ENCODE measurements around the gene MBD3L4. TPM values are rescaled to one million over a fixed set of nuclear protein-coding genes. Genes with fewer than 3 reads are reported as not detected.
"Not testable (repeated sequence)": the region's sequence is repeated elsewhere in the genome, so short reads cannot be mapped to it uniquely, and the experiment has no call there.

MBD3L4 gene
- total RNA-seq, 1 donor from 2014 or later = not detected

DNA sequence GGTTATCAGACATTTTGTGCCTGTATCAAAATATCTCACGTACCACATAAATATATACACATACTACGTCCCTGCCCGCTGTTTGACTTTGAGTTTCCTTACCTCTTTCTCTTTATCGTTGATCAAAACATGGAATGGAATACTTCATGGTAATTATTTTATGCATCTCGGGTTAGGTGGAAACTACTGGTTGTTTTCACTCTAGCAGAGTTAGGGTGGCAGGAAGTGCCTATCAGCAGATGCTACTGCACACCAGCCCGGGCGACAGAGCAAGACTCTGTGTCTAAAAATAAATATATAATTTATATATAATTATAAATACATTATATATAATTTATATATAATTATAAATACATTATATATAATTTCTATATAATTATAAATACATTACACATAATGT is 12.9 kb upstream of the MBD3L4 start:
- DNase-seq (ENCODE audit: low spot score); intact Hi-C loops (cut with DNase I): not testable (repeated sequence)

DNA sequence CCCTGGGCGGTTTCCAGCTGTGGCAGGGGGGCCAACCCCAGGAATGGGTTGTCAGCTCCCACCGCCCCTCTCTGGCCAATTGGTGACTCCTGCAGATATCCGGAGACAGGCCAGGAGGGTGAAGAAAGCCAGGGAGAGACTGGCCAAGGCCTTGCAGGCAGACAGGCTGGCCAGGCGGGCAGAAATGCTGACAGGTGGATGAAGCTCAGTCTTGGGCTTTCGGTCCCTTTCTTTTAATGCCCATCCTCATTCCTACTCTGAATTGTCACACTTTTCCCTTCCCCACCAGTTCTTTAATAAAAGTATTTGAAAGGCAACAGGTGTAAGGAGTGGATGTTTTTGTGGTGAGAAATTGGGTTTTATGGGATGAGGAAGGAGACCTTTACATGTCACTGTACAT is 11.4 kb upstream of the MBD3L4 start:
- intact Hi-C loops (cut with DNase I) = not testable (repeated sequence)
- peak; percentile 19 for DNase-seq (ENCODE audit: low spot score)

DNA sequence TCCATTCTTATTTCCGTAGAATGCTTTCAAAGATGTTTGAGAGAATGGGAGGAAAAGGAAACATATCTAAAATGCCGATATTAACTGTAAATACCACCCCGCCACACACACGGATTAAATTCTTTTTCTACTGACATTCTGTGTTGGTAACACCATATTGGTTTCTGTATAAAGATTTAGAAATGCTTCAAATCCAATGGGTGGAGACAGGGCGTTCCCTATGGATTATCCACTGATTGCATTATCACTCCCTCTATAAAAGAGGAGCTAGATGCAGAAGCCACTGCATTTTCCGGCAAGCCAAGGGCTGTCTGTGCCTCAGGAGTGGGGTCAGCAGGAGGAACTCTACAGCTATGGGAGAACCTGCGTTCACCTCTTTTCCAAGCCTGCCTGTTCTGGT is 9.0 kb upstream of the MBD3L4 start, which contains the start of gene MBD3L2:
TSS of gene MBD3L2 (plus strand) at position 301 of the 400 bp plus-strand sequence. CDS start at position 354, 53 bp downstream.
- intact Hi-C loops (cut with DNase I); DNase-seq (ENCODE audit: low spot score): not testable (repeated sequence)

DNA sequence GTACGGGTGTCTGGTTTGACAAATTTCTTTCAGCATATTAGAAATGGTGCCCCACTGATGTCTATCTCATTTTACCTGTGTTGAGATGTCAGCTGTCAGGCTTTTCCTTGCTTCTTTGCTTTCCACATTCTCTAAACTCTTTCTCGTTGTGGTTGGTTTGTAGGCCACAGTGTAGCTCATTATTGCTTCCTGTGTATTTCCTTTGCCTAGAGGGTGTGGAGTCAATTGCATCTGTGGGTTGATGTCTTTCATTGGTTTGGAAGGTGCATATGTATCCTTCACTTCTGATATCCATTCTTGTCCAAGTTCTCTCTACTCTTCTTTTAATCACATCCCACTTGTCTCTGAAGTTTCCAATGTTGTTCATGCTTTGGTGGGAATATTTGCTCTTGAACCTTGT is 1.6 kb upstream of the MBD3L4 start:
- intact Hi-C loops (cut with DNase I); DNase-seq (ENCODE audit: low spot score): not testable (repeated sequence)

DNA sequence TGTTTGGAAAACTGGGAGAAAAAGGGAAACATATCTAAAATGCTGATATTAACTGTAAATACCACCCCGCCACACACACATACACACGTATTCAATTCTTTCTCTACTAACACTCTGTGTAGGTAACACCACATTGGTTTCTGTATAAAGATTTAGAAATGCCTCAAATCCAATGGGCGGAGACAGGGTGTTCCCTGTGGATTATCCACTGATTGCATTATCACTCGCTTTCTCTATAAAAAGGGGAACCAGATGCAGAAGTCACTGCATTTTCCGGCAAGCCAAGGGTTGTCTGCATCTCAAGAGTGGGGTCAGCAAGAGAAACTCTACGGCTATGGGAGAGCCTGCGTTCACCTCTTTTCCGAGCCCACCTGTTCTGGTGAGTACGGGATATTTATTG is 9.7 kb downstream of the MBD3L4 start, which contains the start of gene MBD3L5:
TSS of gene MBD3L5 (plus strand) at position 301 of the 400 bp plus-strand sequence. CDS start at position 335, 34 bp downstream.
- DNase-seq (ENCODE audit: low spot score); intact Hi-C loops (cut with DNase I): not testable (repeated sequence)

DNA sequence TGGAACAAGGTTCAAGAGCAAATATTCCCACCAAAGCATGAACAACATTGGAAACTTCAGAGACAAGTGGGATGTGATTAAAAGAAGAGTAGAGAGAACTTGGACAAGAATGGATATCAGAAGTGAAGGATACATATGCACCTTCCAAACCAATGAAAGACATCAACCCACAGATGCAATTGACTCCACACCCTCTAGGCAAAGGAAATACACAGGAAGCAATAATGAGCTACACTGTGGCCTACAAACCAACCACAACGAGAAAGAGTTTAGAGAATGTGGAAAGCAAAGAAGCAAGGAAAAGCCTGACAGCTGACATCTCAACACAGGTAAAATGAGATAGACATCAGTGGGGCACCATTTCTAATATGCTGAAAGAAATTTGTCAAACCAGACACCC is 11.2 kb downstream of the MBD3L4 start:
- intact Hi-C loops (cut with DNase I); DNase-seq (ENCODE audit: low spot score): not testable (repeated sequence)

DNA sequence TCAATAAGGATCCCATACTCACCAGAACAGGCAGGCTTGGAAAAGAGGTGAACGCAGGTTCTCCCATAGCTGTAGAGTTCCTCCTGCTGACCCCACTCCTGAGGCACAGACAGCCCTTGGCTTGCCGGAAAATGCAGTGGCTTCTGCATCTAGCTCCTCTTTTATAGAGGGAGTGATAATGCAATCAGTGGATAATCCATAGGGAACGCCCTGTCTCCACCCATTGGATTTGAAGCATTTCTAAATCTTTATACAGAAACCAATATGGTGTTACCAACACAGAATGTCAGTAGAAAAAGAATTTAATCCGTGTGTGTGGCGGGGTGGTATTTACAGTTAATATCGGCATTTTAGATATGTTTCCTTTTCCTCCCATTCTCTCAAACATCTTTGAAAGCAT is 18.6 kb downstream of the MBD3L4 start, which contains the start of gene MBD3L2B:
TSS of gene MBD3L2B (minus strand) at position 101 of the 400 bp plus-strand sequence. CDS start at position 67, 34 bp downstream.
- intact Hi-C loops (cut with DNase I); DNase-seq (ENCODE audit: low spot score): not testable (repeated sequence)

DNA sequence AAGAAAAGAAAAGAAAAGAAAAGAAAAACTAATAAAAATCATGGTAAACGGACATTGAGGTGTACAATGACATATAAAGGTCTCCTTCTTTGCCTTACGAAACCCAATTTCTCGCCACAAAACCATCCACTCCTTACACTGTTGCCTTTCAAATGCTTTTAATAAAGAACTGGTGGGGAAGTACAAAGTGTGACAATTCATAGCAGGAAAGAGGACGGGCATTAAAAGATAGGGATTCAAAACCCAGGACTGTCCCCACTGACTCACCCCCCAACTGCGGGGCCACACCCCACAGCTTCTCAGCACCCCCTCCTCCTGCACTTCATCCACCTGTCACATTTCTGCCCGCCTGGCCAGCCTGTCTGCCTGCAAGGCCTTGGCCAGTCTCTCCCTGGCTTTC is 21.2 kb downstream of the MBD3L4 start:
- intact Hi-C loops (cut with DNase I) = no loop called here
- DNase-seq (ENCODE audit: low spot score) = no peak

DNA sequence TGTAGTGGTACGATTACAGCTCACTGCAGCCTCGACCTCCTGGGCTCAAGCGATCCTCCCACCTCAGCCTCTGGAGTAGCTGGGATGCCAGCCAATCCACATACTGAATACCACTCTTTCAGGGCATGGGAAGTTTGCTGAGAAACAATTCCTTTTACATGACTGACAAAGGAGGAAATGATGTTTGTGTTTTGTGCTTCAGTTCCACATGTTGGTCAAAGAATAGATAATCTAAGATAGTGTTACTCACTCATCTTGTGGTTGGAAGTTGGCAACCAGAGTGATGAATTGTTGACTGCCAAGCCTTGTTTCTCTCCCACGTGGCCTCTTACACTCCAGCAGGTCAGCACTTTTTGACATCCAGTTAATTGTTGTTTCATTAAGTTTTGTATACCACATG is 26.3 kb downstream of the MBD3L4 start:
- no peak for DNase-seq (ENCODE audit: low spot score)
- intact Hi-C loops (cut with DNase I) = no loop called here

DNA sequence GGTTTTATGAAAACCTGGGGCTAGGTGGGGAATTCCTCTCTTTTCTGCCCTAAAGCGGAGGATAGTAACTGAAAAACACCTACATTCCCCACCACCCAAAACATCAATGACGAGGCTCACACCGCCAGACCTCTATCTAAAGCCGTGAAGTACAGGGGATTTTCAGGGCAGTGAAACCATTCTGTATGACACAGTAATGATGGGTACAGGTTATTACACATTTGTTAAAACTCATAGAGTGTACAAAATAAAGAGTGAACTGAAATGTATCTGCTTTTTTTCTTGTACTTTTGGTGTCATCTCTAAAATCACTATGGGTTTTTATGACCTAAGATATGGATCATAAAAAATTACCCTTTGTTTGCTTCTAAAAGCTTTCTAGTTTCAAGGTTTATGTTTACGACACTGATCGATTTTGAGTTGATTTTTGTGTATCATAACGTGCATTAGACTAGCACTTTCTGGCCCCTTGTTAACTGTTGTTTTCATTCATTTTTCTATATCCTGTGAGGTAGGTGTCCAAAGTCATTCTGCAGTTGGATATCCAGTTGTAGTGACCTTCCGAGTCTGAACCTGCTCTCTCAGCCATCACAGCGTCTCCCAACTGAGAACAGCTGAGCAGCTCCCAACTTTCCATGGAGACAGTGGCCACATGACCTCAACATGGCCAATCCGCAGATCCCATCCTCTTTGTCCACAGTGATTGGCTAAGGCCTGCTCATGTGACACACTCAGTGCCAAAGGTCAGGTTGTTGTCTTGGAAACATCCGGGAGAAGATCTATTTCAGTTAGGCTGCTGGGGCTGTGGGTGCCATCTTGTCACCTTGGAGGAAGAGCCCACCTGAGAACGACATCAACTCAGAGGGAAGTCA is 29.0 kb downstream of the MBD3L4 start:
- no peak for DNase-seq (ENCODE audit: low spot score)
- intact Hi-C loops (cut with DNase I) = no loop called here

DNA sequence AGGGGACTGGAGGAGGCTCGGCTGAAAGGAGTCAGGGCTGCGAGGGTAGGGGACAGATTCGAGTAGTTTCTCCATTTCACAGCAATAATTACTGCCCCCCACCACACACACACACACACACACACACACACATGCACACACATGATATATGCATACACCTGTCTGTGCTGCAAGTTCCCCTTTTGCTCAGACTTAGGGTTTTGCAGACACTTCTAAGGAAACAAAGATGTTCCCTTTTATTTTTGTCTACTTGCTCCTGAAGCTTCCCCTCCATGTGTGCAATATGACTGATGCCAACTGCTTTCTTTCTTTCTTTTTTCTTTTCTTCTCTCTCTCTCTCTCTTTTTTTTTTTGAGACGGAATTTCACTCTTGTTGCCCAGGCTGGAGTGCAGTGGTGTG is 32.1 kb downstream of the MBD3L4 start:
- intact Hi-C loops (cut with DNase I) = no loop called here
- DNase-seq (ENCODE audit: low spot score) = no peak

DNA sequence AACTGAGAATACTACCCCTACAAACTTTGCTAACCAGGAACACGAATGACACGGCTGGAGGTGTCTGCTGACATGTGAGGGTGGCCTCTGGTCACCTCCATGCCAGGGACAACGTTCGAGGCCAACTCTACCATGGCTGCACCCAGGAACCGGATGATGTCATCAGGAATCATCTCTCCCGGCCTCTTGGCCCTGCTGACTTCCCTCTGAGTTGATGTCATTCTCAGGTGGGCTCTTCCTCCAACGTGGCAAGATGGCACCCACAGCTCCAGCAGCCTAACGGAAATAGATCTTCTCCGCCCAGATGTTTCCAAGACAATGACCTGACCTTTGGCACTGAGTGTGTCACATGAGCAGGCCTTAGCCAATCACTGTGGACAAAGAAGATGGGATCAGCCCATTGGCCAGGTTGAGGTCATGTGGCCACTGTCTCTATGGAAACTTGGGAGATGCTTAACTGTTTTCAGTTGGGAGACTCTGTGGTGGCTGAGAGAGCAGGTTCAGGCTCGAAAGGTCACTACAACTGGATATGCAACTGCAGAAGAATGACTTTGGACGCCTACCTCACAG is 33.8 kb downstream of the MBD3L4 start:
- DNase-seq (ENCODE audit: low spot score) = no peak
- intact Hi-C loops (cut with DNase I) = no loop called here

DNA sequence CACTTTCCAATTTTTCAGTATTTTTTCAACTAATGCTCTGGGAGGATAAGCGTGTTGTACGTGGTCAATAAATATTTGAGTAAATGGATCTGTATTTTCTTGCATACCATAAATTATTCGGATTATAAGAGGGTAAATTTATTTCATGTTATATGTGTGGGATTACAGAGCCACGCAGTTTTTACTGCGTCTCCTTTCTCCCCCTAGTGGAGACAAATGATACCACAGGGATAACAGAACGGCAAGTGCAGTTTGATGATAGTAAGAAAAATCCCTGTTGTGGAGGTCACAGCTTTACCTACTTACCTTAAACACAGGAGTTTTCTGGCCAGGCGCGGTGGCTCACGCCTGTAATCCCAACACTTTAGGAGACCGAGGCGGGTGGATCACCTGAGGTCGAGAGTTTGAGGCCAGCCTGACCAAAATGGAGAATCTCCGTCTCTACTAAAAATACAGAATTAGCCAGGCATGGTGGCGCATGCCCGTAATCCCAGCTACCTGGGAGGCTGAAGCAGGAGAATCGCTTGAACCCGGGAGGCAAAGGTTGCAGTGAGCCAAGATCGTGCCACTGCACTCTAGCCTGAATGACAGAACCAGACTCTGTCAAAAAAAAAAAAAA is 35.6 kb downstream of the MBD3L4 start:
- intact Hi-C loops (cut with DNase I) = no loop called here
- no peak for DNase-seq (ENCODE audit: low spot score)

DNA sequence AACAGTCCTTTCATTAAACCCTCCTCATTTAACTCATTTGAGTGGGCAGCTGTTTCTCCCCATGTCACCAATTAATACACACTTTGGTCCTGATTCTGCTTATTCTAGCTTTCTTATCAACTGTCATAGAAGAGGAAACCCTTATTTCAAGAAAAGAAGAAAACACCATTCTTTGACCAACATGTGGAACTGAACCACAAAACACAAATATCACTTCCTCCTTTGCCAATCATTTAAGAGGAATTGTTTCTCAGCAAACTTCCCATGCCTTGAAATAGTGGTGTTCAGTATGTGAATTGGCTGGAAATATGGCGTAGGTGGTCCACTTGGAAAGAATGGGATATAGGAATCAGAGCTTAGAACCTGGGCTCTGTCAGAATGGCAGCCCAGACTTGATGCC is 39.2 kb downstream of the MBD3L4 start:
- DNase-seq (ENCODE audit: low spot score) = no peak
- intact Hi-C loops (cut with DNase I) = no loop called here

DNA sequence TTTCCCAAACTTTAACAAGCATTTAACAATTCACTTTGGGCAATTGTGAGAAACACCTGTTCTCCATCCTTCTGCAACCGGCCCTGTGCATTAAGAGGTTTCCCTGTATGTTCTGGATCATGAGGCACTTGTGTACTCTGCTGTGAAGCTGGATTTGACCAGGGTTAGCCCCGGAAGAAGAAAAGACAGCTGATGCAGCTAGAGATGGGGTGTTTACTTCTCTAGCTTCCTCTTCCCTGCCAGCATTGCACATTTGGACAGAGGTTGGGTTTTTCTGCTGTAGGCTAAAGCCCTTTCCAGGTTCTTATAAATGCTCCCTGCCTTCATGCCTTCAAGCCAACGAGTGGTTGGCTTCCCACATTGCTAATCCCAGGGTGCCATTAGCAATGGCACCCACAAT is 39.6 kb downstream of the MBD3L4 start:
- intact Hi-C loops (cut with DNase I) = no loop called here

DNA sequence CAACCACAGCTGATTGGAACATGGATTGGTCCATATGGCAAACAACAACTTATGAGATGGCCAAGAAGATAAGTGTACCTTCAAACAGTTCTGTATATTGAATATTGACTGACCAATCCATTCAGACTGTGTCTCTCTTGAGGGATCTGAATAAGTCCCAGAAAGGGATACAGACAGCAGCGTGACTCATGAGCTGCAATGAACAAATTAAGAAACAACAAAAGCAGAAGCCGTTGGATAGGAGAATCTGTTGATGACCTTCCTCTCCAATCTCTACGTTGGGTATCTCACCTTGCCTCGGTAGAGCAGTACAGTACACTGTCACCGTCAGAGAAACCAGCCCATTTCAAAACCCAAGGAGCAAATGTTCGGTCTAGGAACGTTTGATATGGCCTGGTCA is 40.0 kb downstream of the MBD3L4 start:
- intact Hi-C loops (cut with DNase I) = no loop called here
- DNase-seq (ENCODE audit: low spot score) = no peak

More for the DNA sequence above, 39.6 kb downstream of the MBD3L4 start:
- no peak for DNase-seq (ENCODE audit: low spot score)

DNA sequence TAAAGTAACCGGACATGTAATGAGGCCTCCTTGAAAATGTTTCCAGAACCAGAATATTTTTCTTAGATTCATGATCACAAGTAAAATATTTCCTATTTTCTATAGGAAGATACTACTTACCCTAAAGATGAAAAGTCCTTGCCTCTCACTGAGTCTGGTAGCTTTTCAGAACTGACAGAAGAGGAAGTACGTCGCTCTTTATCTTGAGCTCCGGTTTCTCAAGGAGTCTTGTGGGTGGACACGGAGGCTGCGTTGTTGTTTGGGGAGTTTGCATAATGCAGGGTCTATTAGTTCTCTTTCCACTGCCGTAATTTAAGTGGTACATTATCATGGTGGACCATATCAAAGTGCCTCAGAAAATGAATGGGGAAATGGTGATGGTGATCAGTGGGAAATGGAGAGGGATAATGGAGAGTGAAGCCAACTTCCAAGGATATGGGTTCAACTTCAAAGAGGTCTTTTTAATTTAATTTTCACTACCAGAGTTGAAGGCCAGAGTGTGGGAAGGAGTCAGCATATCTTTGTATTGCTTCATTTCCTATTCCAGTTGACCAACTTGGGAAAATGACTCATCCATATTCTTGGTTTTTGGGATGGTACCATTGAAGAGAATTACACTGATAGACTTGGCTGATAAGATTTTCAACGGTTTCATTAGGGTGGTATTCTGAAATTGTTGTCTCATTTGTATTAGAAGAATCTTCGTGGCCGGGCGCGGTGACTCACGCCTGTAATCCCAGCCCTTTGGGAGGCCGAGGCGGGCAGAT is 42.1 kb downstream of the MBD3L4 start:
- intact Hi-C loops (cut with DNase I) = no loop called here
- DNase-seq (ENCODE audit: low spot score) = no peak

DNA sequence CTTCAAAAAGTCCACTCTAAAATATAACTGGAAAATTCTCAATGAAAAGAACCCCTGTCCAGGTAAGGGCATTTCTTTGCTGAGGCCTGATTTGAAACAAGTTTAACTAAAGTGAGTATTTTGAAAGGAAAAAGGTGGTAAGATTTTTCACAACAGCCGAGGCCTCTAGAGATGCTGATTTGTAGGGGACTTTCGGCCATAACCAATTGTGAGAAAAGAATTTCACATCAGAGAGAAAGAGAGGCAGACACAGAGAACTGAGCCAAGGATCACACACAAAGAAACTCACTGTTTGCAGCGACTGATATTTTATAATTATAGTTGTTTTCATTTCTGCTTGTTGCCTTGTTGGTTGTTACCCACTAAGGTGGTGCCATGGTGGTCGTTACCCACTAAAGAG is 43.2 kb downstream of the MBD3L4 start:
- no peak for DNase-seq (ENCODE audit: low spot score)
- intact Hi-C loops (cut with DNase I) = no loop called here

DNA sequence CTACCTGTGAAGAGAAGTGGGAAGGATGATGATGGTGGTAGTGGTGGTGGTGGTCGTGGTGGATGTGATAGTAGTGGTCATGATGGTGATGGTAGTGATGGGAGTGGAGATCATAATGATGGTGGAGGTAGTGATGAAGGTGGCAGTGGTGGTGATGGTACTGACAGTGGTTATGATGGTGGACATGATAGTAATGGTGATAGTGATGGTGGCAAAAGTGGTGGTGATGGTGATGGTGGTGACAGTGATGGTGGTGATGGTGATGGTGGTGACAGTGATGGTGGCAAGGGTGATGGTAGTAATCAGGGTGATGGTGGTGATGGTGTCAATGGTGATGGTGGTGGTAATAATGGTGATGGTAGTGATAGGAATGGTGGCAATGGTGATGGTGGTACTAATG is 44.9 kb downstream of the MBD3L4 start:
- intact Hi-C loops (cut with DNase I) = no loop called here
- no peak for DNase-seq (ENCODE audit: low spot score)

DNA sequence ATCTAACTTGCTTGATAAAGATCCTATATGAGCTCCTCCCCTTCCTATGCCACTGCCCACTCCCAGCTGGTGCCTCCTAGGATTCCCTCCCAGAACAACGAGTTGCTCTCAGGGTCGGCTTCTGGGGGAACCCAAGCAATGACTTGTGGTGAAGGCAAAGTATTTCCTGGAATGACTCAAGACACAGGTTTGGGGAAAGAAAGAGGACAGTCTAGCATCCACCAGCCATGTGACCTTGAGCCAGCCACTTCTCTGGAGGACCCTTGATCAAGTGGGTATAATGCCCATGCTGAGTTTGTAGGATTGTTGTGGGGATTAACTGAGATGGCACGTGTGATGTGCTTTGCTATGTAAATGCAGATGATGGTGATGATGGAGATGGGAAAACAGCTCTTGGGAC is 51.7 kb downstream of the MBD3L4 start:
- DNase-seq (ENCODE audit: low spot score) = no peak
- intact Hi-C loops (cut with DNase I) = no loop called here
